ENCODE measurements around the gene SAMMSON.

SAMMSON gene

GRCh38 chr3:70095260-70095659 is 95.7 kb downstream of the SAMMSON start:
- no peak for DNase-seq

- DNase-seq, result no peak
Measured at GRCh38 chr3:70096376-70097066, 97.0 kb downstream of the SAMMSON start.

GRCh38 chr3:70097084-70097483 is 97.6 kb downstream of the SAMMSON start:
- no peak for DNase-seq

- DNase-seq, result no peak
Measured at GRCh38 chr3:70108072-70108471, 108.5 kb downstream of the SAMMSON start.

GRCh38 chr3:70108546-70108945 is 109.0 kb downstream of the SAMMSON start:
- no peak for DNase-seq

GRCh38 chr3:70110066-70110465 is 110.5 kb downstream of the SAMMSON start:
- DNase-seq, result no peak

- DNase-seq, result no peak
Measured at GRCh38 chr3:70111411-70111810, 111.9 kb downstream of the SAMMSON start.

GRCh38 chr3:70112751-70113150 is 113.2 kb downstream of the SAMMSON start:
- DNase-seq, result no peak

- no peak for DNase-seq
Measured at GRCh38 chr3:70114431-70114830, 114.9 kb downstream of the SAMMSON start.

- DNase-seq, result no peak
Measured at GRCh38 chr3:70119879-70120278, 120.3 kb downstream of the SAMMSON start.

Data from CD4-positive, alpha-beta T cell treated with Interleukin-15 for 1 hour (primary cell).